NOMO-1 (cell line): ENCODE measurements around the gene TMEM9.

ENCODE experiments used
- DNase-seq, 2 experiments: peaks; one replicate each; lab custom pipeline; 2025; ENCODE audit not compliant: unreplicated experiment in 2 of 2; lab: John Stamatoyannopoulos, UW

Gene TMEM9

DNA sequence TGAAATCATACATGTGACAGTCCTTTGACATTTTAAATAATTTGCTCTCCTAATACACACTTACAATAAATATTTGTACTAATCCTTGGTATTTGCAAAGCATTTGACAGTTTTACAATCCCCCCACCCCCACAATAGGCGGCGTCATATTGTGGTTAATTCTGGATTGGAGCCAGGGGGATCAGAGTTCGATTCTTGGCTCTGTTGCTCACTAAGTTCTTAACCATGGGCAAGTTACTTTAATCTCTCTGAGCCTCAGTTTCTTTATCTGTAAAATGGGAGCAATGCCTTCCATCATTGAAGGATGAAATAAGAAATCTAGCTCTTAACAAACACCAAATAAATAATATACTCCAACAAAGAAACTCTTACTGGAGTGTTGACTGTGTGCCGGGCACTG is 65.9 kb downstream of the TMEM9 start:
- no peak for DNase-seq

GRCh38 chr1:201085902-201086735 is 68.2 kb downstream of the TMEM9 start:
- DNase-seq, result peak; percentile 10 to 38
